HG02588 (cell line): ENCODE results near the gene PAK1IP1.
"Not testable (repeated sequence)": the region's sequence is repeated elsewhere in the genome, so short reads cannot be mapped to it uniquely, and the experiment has no call there.

Source experiments
- ATAC-seq: cut with Tn5 transposase; IDR thresholded peaks from one replicate; pipeline ENCODE4 v1.9.1; 2021; ENCODE audit warnings: mild to moderate bottlenecking, moderate library complexity; ENCODE audit not compliant: unreplicated experiment

PAK1IP1 gene

GRCh38 chr6:10694302-10695085 is at the start of gene PAK1IP1, which contains the start of gene C6orf52:
TSS of gene PAK1IP1 (plus strand) at chr6:10694972. CDS start at chr6:10694986, 14 bp downstream.
TSS of gene C6orf52 (minus strand) at chr6:10694616. CDS start at chr6:10687550, 7,066 bp downstream.
- peak; percentile 99 for ATAC-seq

DNA sequence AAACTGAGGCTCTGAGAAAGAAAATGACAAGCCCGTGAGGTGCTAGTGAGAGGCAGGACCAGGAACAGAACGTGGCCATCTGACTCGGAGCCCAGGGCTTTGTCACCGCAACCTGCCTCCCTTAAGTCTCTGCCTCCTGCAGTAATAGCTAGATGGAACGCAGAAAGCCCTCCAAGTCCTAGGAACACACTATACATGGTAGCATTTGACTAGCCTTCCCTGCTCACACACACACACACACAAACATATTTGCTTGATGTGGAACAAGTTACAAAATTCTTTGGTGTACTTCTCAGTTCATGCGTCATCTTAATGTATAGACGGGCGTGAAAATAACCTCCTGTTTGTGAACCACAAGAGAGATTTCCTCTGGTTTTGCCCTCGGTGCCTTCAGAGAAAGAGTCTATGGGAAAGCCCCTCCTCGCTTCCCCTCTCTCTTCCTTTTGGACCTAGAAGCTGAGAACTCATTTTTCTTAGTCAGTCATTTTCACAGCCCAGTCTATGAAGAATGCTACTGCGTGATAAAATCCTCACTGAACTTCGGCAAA is 39.2 kb upstream of the PAK1IP1 start:
- ATAC-seq = no peak

DNA sequence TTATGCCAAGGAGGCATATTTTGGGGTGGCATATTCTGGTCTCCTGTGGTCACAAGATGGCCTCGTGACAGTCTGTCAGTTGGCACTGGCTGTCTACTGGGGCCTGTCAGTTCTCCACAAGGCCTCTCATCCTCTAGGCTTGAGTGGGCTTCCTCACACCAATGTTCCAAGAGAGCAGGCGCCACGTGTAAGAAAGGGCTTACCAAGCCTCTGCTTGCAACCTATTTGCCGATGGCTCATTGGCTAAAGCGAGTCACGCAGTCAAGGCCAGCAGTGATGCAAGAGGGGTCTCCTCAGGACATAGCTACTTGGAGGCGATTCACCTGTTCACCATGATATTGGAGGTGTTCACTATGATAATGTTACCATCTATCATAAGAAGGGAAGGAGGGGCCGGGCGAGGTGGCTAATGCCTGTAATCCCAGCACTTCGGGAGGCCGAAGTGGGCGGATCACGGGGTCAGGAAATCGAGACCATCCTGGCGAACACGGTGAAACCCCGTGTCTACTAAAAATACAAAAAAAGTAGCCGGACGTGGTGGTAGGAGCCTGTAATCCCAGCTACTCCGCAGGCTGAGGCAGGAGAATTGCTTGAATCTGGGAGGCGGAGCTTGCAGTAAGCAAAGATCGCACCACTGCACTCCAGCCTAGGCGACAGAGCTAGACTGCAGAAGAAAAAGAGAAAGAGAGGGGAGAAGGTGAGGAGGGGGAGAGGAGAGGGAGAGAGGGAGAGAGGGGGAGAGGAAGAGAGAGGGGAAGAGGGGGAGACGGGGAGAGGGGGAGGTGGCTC is 35.7 kb upstream of the PAK1IP1 start:
- no peak for ATAC-seq

GRCh38 chr6:10659699-10660348 is 34.9 kb upstream of the PAK1IP1 start:
- ATAC-seq = no peak

DNA sequence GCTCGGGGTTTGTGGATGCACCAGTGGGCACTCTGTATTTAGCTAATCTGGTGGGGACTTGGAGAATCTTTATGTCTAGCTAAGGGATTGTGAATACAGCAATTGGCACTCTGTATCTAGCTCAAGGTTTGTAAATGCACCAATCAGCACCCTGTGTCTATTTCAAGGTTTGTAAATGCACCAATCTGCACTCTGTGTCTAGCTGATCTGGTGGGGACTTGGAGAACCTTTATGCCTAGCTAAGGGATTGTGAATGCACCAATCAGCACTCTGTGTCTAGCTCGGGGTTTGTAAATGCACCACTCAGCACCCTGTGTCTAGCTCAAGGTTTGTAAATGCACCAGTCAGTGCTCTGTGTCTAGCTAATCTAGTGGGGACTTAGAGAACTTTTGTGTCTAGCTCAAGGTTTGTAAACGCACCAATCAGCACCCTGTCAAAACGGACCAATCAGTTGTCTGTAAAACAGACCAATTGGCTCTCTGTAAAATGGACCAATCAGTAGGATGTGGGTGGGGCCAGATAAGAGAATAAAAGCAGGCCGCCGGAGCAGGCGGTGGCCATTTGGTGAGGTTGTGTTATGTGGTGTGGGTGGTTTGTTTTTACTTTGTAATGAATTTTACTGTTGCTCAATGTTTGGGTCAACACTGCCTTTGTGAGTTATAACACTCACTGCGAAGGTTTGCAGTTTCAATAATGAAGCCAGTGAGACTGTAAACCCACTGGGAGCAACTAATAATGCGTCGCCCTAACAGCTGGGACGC is 34.2 kb upstream of the PAK1IP1 start:
- not testable (repeated sequence) for ATAC-seq

DNA sequence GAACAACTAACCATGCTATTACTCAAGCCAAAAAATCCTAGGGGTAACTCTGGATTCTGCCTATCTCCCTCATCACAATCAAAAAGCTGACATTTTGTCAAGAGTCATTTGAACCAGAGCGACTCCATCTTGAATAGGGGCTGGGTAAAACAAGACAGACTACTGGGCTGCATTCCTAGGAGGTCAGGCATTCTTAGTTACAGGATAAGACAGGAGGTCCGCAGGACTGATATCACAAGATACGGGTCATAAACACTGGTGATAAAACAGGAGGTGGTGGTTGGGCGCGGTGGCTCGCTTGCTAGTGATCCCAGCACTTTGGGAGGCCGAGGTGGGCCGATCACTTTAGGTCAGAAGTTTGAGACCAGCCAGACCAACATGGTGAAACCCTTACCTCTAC is 32.6 kb upstream of the PAK1IP1 start:
- ATAC-seq = no peak

DNA sequence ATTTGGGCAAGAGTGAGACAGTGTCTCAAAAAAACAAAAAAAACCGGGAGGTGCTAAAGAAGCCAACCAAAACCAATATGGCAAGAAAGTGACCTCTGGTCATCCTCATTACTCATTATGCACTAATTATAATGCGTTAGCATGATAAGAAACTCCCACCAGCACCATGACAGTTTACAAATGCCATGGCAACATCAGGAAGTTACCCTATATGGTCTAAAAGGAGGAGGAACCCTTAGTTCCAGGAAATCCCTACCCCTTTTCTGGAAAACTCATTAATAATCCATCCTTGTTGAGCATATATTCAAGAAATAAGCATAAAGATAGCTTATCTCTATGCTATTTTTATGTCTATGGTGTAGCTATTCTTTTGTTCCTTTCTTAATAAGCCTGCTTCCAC is 32.0 kb upstream of the PAK1IP1 start:
- ATAC-seq = no peak

GRCh38 chr6:10665595-10665994 is 29.2 kb upstream of the PAK1IP1 start:
- ATAC-seq = not testable (repeated sequence)

- no peak for ATAC-seq
Measured at GRCh38 chr6:10668126-10668917, 26.4 kb upstream of the PAK1IP1 start.

DNA sequence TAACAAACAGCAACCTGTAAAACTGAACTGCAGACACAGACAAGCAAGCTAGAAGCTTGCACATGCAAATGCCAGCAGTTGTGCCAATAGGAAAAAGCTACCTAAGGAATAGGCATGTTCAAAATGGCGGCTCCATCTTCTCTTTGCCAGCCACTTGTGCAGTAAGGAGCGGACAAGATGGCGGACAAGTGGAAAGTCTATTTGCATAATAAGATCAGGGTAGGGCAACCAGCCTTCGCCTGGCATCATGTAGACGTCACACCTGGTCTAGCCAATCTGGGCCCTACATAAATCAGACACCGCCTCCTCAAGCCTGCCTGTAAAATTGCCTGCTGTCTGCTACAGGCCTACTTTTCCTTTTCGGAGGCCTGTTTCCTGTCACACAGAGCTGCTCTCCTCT is 18.4 kb upstream of the PAK1IP1 start:
- ATAC-seq = no peak

- ATAC-seq = no peak
Measured at GRCh38 chr6:10678456-10678855, 16.3 kb upstream of the PAK1IP1 start.

GRCh38 chr6:10681795-10682194 is 13.0 kb upstream of the PAK1IP1 start:
- no peak for ATAC-seq

DNA sequence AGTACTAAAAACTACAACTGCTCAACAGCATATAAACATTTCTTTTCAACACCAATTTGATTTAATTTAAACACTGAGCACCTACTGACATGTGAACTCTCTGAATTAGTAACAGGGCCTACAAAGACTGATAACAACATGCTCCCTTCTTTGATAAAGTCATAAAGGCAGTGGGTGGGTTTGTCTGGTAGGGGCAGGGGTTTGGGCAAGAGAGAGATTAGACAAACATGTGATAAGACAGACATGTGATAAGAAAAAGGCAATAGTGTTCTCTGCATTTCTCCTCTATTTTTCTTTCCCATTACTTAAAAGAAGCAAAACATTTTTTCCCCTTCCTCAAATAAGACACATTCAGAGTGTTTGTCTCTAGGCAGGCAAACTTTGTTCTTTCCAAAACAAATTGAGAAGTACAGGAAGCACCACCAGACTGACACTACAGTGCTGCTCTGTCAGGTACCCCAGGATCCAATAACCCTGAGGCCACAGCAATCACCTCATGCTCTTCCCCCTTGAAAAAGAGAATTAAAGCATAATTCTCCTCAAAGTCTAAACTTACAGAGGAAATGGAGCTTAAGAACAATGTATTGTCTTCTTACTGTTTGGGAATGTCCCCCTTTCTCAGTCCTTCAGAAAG is 12.3 kb upstream of the PAK1IP1 start:
- ATAC-seq = no peak

- no peak for ATAC-seq
Measured at GRCh38 chr6:10684618-10685017, 10.2 kb upstream of the PAK1IP1 start.

DNA sequence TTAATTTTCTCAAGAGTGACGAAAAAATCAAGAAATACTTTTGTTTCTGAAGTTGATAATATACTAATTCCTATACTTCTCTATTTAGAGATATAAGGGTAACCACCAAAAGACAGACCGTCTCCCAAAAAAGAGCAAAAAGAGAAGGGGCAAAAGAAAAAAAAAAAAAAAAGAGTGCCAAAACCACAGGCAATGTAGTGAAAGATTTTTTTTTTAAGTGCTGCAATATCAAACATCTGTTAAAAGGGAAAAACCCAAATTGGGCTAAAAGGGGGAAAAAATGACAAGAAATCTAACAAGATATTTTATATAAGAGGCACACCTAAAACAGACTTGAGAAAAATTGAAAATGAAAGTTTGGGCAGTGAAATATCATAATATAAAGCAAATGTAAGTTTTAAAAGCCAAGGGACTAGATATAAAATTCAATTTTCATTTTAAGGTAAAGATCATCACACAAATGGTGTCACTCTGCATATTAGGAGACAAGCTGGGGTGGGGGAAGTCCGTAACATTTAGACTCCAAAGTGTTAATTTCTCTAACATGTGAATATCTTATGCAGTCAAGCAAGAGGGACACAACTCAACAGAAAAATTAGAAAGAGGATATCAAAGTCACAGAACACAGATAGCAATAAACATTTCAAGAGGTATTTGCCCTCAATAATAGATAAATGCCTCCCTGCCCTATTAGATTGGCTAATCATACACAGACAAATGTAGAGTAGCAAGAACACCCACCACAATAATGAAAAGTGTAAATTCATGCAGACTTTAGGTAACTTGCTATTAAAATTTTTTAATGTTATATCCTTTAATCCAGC is 9.5 kb upstream of the PAK1IP1 start:
- ATAC-seq = no peak

GRCh38 chr6:10686901-10687300 is 7.9 kb upstream of the PAK1IP1 start:
- no peak for ATAC-seq

DNA sequence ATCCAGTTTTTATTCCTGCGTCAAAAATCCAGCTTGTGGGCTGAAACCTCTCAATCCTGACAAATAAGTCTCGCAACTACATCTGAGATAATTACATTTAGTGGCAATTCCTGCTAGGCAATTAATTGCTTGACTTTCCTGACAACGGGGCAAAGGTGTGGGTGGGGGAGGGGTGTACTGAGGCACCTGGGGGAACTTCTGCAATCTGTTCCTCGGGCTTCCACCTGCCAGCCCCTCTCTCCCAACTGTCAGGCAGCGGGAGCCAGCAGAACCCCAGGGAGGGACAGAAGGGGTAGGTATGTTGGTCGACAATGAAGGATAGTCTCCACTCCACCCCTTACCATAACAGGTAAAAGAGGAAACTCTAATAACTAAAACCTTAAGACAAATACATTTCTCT is 7.2 kb upstream of the PAK1IP1 start:
- ATAC-seq = no peak

DNA sequence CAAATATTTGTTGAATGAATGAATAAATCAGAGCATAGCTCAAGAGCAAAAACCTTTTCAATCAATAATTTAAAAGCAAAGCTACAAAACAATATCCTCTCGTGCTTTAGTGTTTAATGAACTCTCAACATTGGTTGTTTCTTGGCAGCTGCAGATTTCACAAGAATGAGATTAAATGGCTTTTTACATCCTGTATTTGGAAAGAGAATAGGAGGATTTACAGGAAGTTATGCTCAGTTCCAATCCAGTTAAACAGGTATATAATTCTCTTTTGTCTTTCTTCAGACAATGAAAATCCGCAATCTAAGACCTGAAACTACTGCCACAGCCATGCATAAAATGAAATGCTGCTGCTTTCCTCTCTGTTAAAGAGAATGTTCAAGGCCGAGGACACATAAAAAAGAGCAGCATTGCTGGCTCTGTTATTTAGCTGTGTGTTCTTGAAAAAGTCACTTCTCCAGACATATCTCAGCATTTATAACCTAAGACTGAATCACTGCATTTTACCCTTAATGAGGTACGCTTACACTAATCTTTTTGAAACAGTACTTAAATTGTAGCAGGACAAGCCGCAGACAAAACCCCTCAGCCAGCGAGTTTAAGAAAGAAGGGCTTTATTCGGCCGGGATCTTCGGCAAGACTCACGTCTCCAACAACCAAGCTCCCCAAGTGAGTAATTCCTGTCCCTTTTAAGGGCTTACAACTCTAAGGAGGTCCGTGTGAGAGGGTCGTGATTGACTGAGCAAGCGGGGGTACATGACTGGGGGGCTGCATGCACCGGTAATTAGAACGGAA is 3.9 kb upstream of the PAK1IP1 start:
- ATAC-seq = no peak
